GM18502 (cell line): Measurements from ENCODE around the gene SNRPD3.
"Not testable (repeated sequence)": the region's sequence is repeated elsewhere in the genome, so short reads cannot be mapped to it uniquely, and the experiment has no call there.

Experiments used
- ATAC-seq: cut with Tn5 transposase; IDR thresholded peaks from one replicate; pipeline ENCODE4 v1.9.1; 2021; ENCODE audit warnings: mild to moderate bottlenecking; ENCODE audit not compliant: unreplicated experiment, poor library complexity

The SNRPD3 gene

DNA sequence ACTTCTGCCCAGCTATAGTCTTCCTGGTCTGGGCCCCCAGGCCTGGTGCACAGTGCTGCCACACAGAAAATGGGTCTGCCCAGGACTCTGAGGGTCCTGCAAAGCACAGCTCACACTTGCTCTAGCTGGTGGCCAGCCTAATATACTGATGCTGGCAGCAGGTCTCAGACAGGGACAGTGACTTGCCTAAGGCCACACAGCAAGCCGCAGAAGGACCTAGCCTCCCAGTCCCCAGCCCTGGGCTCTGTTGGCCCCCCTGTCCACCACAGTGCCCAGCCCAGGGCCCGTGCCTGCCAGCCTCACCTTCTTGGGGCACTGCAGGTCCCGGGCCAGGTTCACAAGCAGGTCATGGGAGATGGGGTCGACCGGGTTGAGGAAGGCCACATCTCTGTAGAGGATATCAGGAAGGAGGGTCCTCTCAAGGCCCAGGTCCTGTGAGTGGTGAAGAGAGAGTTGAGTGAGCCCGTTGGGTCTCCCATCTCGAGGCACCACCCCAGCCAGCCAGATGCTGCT lies 33.8 kb downstream of the SNRPD3 start:
- no peak for ATAC-seq

DNA sequence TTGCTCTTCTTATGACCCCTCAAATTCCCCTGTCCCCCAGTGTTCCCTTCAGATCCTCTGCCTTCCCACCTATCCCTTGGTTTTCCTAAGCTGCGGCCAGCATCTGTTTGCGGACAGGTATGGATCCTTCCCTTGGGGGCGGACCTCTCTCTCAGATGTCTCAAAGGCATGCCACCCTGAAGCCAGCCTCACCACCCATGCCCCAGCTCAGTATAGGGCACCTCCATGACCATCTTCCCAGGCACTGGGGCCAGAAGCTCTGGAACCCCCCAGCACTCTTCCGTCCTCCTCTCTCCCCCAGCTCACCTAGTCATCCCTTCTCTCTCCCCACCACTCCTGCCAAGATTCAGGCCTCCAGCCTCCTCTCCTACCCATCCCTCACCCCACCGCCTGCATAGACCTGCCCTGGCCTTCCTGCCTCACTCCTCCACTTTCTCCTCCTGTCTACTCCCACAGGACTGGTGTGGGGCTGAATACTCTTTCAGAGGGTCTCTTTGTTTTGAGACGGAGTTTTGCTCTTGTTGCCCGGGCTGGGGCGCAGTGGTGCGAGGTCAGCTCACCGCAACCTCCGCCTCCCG lies 34.9 kb downstream of the SNRPD3 start:
- no peak for ATAC-seq

DNA sequence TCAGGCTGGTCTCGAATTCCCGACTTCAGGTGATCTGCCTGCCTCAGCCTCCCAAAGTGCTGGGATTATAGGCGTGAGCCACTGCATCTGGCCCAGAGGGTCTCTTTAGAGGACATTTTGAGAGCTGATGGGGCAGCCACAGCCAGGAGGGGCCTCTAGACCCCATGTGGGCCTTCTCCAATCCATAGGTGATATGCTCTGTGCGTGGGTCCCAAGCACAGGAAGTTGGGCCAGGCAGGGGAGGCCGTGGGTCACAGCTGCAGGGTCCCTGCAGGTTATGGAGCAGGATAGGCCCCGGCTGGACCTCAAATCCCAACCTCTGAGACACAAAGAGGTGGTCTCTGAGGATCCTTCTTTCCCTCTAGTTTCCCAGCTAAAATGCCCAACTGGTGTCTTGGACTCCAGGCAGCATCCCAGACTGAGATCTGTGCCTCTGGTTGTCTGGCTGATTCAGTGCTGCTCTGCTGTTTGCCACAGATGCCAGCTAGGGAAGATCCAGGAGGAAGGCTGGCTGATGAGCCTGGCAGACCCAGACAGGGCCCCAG lies 35.6 kb downstream of the SNRPD3 start:
- ATAC-seq: no peak

DNA sequence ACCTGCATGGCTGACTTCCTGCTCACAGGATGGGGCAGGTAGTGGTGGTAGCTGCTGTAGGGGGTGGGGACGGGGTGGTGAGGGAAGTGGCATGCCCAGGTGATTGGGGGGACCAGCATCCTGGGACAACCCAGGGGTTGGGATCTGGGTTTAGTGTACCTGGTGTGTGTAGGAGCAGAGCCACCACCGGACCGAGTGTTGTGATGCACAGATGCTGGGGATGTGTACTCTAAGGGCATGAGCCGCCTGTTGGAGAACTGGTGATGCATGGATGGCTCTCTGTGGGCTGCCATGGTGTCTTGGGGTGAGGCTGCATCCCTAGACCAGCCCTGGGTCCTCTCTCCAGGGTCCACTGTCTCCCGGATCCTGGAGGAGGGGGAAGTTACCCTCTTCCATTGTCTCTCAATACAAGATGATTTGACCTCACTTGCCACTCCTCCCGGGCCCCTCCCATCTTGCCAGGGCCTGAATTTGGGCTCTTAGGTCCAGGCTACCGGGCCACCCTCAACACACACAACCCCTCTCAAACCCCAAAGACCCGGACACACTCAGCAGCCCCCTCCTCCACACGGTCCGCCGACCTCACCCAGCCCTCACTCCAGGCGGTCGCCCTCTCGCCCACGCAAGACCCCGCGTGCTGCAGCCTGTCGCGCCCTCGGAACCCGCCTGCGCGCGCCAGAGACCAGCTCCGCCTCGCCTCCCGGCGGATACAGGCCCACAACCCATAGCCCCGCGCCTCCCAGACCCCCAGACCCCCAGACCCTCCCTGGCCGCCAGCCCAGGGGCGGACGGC lies 36.5 kb downstream of the SNRPD3 start:
- peak; percentile 22 for ATAC-seq

- peak; percentile 69 for ATAC-seq
Measured at GRCh38 chr22:24592851-24593558, 37.2 kb downstream of the SNRPD3 start, which contains the start of gene LRRC75B. Gene LRRC75B, minus strand, starts transcription at chr22:24593073. Its CDS starts 34 bp downstream, at chr22:24593039.

DNA sequence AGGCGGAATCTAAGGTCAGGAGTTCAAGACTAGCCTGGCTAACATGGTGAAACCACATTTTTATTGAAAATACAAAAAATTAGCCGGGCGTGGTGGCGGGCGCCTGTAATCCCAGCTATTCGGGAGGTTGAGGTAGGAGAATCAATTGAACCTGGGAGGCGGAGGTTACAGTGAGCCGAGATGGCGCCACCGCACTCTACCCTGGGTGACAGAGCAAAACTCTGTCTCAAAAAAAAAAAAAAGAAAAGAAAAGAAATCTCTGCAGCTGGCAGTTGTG lies 37.7 kb downstream of the SNRPD3 start:
- ATAC-seq: not testable (repeated sequence)

DNA sequence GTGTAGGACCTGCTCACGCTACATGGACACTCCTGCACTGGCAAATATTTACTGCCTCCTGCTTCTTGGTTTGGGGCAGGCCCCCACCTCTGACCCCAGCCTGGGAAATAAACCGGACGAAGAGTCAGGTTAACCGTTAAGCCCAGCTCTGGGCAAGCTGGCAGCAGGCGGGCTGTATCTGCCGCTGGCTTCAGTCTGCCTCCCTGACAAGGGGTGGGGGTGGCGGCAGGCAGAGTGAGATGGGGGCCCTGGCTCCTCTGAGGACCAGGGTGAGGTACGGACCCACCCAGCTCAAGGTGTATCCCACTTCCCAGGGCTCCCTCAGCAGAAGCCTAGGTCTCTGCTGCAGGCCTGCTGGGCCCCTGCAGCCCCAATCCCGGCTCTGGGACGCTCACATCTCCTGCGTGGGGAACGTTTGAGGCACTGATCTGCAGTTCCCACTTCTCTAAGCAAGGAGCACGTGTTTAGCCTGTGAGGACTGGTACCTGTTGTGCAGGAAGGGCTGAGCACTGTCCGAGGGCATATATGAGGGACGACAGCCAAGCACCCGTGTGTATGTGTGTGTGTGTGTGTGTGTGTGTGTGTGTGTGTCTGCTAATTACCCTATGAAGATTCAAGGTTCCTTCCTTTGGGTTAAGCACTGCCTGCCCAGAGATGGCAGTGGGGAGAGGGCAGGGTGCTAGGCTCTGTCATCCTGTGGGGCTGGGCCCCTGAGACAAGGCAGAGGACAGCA lies 38.2 kb downstream of the SNRPD3 start:
- ATAC-seq: no peak

DNA sequence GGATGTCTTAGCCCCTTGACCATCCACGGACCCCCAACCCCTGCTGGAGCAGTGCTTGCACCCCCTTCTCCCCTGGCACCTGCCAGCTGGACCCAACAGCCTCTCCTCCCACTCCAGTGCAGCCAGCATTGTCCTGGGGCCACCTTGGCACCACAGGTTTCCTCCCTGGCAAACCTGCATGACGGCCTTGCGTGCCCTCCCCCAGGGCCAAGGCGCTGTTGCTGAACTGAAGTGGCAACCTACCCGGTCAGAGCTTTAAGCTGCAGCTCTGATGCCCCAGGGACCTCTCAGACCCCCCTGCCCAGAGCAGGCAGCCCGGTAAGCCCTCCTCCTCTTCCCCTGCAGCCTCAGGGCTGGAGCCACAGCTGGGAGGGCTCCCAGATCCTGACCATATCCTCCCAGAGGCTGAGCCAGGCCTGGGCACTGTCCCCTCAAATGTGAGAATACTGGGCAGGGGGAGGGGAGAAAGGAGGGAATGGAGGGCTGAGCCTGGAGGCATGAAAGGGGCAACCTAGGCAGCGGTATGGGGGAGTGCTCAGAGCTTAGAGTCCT lies 38.8 kb downstream of the SNRPD3 start:
- ATAC-seq: no peak

DNA sequence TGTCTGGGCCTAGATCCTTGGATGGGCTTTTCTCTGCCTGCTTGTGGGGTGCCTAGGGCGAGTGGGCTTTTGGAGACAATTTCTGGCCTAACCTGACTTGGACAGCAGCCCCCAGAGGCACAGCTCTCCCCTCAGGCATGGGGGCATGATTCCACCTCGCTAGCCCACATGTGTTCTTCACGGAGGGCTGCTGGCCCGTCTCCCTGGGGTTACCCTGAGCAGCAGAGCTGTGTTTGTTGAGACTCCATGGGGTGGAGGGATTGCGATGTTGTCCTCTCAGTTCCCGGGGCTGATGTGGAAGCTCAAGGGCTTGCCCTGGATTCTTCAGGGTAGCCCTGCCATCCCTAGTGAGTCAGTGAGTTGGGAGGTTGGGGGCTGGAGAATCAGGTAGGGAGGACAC lies 39.4 kb downstream of the SNRPD3 start:
- no peak for ATAC-seq

GRCh38 chr22:24595863-24596262 lies 40.1 kb downstream of the SNRPD3 start:
- no peak for ATAC-seq

- ATAC-seq: not testable (repeated sequence)
Measured at GRCh38 chr22:24597076-24597475, 41.3 kb downstream of the SNRPD3 start.

DNA sequence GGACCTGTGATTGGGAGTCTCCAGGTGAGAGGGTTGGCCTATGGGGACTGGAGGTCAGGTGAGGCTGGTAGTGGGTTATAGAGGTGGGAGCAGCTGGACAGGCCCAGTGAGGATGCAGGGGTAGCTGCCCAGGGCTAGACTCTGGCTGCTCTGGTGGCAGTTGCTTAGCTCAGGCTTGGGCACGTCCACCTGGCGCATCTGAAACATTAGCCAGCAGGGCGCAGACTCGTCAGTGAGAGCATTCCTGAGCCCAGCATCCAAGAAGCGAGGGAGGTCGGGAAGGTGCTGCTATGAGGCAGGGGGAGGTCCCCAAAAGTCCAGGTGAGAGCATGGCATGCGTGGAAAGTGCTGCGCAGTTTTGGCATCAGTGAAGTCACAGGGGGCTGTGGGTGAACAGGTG lies 43.7 kb downstream of the SNRPD3 start:
- ATAC-seq: no peak

- not testable (repeated sequence) for ATAC-seq
Measured at GRCh38 chr22:24599958-24600715, 44.3 kb downstream of the SNRPD3 start.

DNA sequence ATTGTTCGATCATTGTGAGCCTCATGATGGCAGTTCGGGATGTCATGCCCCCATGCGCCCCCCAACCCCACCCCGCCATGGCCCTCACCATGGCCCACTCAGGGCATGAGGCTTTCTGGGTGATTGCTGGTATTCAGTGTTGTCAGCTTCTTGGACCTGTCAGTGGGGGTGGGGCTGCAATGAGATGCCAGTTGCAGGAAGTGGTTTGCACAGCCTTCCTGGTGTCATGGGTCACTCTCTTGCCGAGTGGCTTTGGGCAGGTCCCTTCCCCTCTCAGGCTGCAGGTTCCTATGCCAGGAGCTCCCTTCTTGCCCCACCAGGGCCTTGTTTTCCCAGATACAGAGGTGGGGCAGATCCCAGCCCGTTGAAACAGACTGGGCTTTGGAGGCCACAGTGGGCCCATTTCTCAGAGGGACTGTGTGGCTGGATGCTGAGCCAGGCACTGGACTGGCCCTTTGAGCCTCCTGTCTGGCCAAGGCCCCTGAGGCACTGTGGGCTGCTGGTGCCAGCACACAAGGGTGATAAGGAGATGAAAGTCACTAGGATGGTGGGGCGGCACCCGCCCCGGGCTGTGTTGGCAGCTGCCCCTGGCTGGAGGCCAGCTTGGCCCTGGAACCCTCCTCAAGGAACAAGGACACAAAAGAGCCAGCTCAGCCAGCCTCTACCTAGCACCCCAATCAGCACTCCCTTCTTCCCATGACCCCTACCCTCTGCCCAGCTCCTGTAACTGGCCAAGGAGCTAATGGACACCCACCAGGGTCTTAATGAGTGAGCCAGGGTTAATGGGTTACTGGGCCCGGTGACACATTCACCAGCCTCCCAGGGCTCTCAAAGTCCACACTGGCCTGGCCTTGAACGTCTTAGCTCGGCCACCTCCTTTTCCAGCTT lies 45.7 kb downstream of the SNRPD3 start:
- no peak for ATAC-seq

- ATAC-seq: not testable (repeated sequence)
Measured at GRCh38 chr22:24602105-24602749, 46.4 kb downstream of the SNRPD3 start.

DNA sequence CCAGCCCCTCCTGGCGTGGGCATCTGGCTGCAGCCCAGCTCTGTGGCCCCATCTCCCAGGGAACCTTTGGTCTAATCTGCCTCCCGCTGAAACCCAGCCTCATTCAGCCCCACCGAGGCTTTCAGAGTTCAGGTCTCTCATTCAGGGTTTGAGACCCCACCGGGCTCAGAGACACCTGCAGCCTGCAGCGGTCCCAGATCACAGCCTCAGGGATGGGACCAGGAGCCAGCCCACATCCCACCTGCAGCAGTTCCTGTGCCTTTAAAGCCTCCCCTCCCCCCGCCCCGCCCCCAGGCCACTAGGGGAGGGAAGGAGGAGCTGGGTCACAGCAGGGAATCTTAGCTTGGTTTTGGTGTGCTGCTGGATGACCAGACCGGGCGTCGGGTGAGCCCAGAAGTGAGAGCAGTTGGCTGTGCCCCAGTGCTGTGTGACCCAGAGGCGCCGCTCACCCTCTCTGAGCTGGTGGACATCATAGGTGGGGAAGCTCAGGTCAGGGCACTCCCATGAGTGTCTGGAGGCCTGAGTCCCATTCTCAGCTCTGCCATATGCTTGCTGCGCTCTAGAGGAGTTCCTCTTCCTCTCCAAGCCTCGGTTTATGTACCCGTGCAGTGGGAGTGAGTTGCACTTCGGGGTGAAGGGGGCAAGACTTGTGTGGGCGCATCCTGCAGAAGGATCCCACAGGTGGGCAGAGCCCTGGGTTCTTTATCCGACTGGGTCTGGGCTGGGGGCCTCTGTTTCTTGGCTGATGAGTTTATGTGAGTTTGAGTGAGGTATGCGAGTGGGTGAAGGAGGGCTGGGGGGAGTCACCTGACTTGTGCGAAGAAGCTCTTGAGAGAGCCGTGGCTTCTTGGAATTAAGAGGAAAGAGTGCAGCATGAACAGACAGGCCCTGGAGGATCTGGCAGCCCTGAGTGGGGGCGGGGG lies 47.3 kb downstream of the SNRPD3 start, which contains the start of gene GGT1:
Gene GGT1, plus strand, starts transcription at position 347 of the 923 bp plus-strand sequence. CDS start 7,889 bp downstream, outside the sequence.
- ATAC-seq: not testable (repeated sequence)
